ENCODE data around the gene CACTIN. TPM values are rescaled to one million over a fixed set of nuclear protein-coding genes. Genes with fewer than 3 reads are reported as not detected.

The CACTIN gene
- total RNA-seq, 1 donor from 2014 or later, result 43.9 TPM

- Mint-ChIP-seq H3K4me1 (ENCODE audit: low read depth) (peaks cover 13% of the 10 kb centered on the region), H3K9me3 (ENCODE audit: low read depth) (no peaks in the 10 kb centered on the region), H3K27ac (peak overlapping the region; percentile 100), H3K36me3 (ENCODE audit: insufficient read depth) (peaks cover 1% of the 10 kb centered on the region), H3K27me3 (no peaks in the 10 kb centered on the region), H3K4me3 (ENCODE audit: low read depth) (peak overlapping the region; percentile 88)
- no peak for DNase-seq (ENCODE audit: low spot score, unreplicated experiment)
- no peak for TF ChIP-seq CTCF (IDR thresholded peaks at IDR 0.05; ENCODE audit: unreplicated experiment)
Observed at GRCh38 chr19:3625996-3626472, 556 bp downstream of the CACTIN start.

- Mint-ChIP-seq H3K4me1 (ENCODE audit: low read depth) (peaks cover 13% of the 10 kb centered on the region), H3K9me3 (ENCODE audit: low read depth) (no peaks in the 10 kb centered on the region), H3K36me3 (ENCODE audit: insufficient read depth) (no peaks in the 10 kb centered on the region), H3K27ac (no peak overlapping the region), H3K4me3 (ENCODE audit: low read depth) (no peak overlapping the region), H3K27me3 (no peaks in the 10 kb centered on the region)
- TF ChIP-seq CTCF (IDR thresholded peaks at IDR 0.05; ENCODE audit: unreplicated experiment), result no peak
- DNase-seq (ENCODE audit: low spot score, unreplicated experiment), result no peak
Observed at GRCh38 chr19:3623716-3624115, 2.9 kb downstream of the CACTIN start.

- no peaks in the 10 kb centered on the region for H3K9me3 Mint-ChIP-seq (ENCODE audit: low read depth)
- no peak for DNase-seq (ENCODE audit: low spot score, unreplicated experiment)
- H3K27ac Mint-ChIP-seq, result no peak overlapping the region
- TF ChIP-seq CTCF (IDR thresholded peaks at IDR 0.05; ENCODE audit: unreplicated experiment), result no peak
- H3K36me3 Mint-ChIP-seq (ENCODE audit: insufficient read depth), result no peaks in the 10 kb centered on the region
- no peaks in the 10 kb centered on the region for H3K27me3 Mint-ChIP-seq
- no peak overlapping the region for H3K4me3 Mint-ChIP-seq (ENCODE audit: low read depth)
- peaks cover 13% of the 10 kb centered on the region for H3K4me1 Mint-ChIP-seq (ENCODE audit: low read depth)
Observed at GRCh38 chr19:3622224-3622623, 4.4 kb downstream of the CACTIN start.

- peaks cover 13% of the 10 kb centered on the region for H3K4me1 Mint-ChIP-seq (ENCODE audit: low read depth)
- H3K27ac Mint-ChIP-seq, result no peak overlapping the region
- H3K36me3 Mint-ChIP-seq (ENCODE audit: insufficient read depth), result no peaks in the 10 kb centered on the region
Observed at GRCh38 chr19:3621689-3622088, 4.9 kb downstream of the CACTIN start.

GRCh38 chr19:3620817-3621547, 5.6 kb downstream of the CACTIN start:
- no peak overlapping the region for H3K27ac Mint-ChIP-seq
- DNase-seq (ENCODE audit: low spot score, unreplicated experiment), result no peak
- H3K27me3 Mint-ChIP-seq, result no peaks in the 10 kb centered on the region
- H3K4me3 Mint-ChIP-seq (ENCODE audit: low read depth), result no peak overlapping the region
- H3K9me3 Mint-ChIP-seq (ENCODE audit: low read depth), result no peaks in the 10 kb centered on the region
- no peaks in the 10 kb centered on the region for H3K36me3 Mint-ChIP-seq (ENCODE audit: insufficient read depth)
- no peak for TF ChIP-seq CTCF (IDR thresholded peaks at IDR 0.05; ENCODE audit: unreplicated experiment)
- H3K4me1 Mint-ChIP-seq (ENCODE audit: low read depth), result peaks cover 8% of the 10 kb centered on the region

More at GRCh38 chr19:3621689-3622088, 4.9 kb downstream of the CACTIN start:
- TF ChIP-seq CTCF (IDR thresholded peaks at IDR 0.05; ENCODE audit: unreplicated experiment), result no peak
- H3K9me3 Mint-ChIP-seq (ENCODE audit: low read depth), result no peaks in the 10 kb centered on the region
- no peaks in the 10 kb centered on the region for H3K27me3 Mint-ChIP-seq
- H3K4me3 Mint-ChIP-seq (ENCODE audit: low read depth), result no peak overlapping the region
- no peak for DNase-seq (ENCODE audit: low spot score, unreplicated experiment)

Data from progenitor cell of endocrine pancreas (in vitro differentiated cells).